GM10266 (cell line): ENCODE results near the gene PSMA7.

ENCODE experiments used
- DNase-seq: peaks from one replicate; pipeline ENCODE4 v3.0.0; 2012; ENCODE audit errors: extremely low spot score
- CTCF ChIP-seq: IDR thresholded peaks from 2 replicates; pipeline ENCODE4 v1.5.1; 2012; ENCODE audit warnings: mild to moderate bottlenecking, low read depth; ENCODE audit not compliant: control insufficient read depth, insufficient read depth; ENCODE audit errors: missing control alignments

PSMA7 gene

DNA sequence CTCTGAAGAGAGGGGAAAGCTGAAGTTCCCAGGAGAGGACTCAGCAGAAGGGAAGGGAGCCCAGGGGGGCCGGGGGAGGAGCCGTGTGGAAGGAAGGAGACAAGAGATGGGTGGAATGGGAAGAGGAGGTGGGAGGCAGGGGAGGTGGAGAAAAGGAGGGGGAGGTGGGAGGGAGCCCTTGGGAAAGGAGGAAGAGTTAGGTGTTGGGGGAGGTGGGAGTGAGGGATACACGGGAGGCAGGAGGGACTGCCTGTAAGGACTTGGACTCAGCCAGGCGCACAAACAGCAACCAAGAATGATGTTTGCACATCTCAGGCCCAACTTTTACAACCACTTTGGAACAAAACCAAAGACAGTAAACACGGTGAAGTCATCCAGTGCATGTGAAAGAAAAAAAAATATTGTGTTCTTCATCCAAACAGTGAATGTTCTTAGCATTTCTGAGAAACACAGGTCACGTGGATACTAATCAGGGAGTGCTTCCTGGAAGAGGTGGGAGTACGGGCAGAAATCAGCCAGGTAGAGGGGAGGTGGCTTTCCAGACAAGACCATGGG lies 38.3 kb downstream of the PSMA7 start:
- TF ChIP-seq CTCF: no peak
- DNase-seq: no peak

GRCh38 chr20:62104234-62104789 lies 38.9 kb downstream of the PSMA7 start:
- TF ChIP-seq CTCF: no peak
- DNase-seq: no peak

- TF ChIP-seq CTCF: no peak
- no peak for DNase-seq
These were observed 39.5 kb downstream of the PSMA7 start for GRCh38 chr20:62103508-62104233.

GRCh38 chr20:62101078-62101477 lies 42.1 kb downstream of the PSMA7 start:
- no peak for TF ChIP-seq CTCF

DNA sequence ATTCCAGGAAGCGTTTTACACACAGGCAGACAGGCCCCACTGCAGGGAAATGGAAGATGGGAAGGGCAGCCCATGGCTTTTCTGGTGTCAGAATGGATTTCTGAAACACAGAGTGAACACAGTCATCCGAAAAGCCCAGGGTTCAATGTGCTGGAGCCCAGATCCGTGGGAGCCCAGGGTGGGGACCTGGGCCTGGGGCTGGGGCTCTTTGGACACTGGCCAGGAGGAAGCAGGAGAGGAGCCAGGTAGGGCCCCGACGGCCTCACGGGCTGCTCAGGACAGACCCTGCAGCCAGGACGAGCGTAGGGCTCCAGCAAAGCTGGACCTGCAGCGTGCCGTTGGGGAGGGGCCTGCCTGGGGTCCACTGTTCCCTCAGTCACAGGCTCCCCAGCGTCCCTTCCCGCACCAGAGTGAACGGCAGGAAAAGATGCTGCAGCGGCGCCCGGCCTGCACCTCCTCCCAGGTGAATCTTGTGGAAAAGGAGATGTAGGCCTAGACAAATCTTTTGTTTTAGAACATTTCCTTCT lies 45.2 kb downstream of the PSMA7 start:
- no peak for DNase-seq
- TF ChIP-seq CTCF: no peak

More at GRCh38 chr20:62101078-62101477, 42.1 kb downstream of the PSMA7 start:
- DNase-seq: no peak

DNA sequence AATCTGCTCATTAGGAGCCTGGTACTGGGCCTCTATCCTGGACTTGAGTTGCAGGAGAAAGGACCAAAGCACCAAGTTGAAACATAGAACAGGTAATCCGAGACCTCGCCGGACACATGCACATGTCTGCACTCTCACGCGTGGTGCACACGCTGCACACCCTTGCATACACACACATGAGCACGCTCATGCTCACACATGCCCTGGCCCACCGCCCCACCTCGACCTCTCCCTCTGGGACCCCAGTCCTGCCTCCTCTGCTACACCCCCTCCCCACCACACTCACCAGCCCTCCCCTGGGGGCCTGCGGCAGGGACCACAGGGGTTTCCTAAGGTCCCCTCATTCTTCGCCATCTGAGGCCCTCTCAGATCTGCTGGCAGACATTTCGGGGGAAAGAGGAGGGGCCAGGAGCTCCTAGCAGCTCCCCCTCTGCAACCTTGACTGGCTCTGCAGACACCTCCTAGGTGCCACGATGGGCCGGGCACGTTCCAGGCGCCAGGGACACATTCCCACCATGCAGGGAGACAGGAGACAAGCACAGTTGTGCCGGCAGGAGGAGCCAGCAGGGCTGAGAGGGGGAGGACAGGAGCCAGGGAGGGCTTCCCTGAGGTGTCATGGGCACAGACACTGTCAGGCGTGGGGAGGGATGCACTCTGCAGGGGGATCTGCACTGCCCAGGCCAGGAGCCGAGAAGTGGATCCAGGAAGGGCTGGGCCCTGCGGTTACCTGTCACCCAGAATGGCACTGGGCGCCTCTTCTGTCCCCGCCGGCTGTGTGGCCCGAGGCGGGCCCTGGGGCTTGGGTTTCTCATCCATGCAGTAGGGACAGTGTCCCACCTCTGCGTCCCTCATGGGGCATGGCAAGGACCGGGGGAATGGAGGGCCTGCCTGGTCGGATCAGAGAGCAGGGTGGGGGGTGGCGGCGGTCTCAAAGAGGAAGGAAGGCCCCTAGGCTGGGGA lies 46.5 kb downstream of the PSMA7 start:
- no peak for TF ChIP-seq CTCF
- no peak for DNase-seq
